ENCODE data around the gene STMND1.

The STMND1 gene

DNA sequence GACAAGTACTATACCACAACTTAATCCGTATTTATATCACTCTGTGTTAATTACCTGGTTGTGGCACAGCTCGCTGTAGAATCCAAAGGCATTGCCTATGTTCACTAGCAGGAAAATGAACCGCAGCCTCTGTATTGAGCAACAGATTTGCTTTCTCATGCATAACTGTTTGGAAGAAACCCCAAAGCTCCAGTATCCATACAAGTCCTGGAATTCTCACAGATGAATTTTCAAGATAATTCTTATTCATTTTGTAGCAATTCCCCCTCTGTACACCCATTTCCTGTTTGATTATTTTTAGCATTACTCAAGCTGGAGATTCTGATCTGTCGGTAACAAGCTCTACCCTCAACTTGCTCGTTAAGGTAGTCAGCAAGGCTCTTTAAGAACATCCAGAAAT lies 63.5 kb downstream of the STMND1 start:
- DNase-seq (ENCODE audit: low read depth) = no peak

DNA sequence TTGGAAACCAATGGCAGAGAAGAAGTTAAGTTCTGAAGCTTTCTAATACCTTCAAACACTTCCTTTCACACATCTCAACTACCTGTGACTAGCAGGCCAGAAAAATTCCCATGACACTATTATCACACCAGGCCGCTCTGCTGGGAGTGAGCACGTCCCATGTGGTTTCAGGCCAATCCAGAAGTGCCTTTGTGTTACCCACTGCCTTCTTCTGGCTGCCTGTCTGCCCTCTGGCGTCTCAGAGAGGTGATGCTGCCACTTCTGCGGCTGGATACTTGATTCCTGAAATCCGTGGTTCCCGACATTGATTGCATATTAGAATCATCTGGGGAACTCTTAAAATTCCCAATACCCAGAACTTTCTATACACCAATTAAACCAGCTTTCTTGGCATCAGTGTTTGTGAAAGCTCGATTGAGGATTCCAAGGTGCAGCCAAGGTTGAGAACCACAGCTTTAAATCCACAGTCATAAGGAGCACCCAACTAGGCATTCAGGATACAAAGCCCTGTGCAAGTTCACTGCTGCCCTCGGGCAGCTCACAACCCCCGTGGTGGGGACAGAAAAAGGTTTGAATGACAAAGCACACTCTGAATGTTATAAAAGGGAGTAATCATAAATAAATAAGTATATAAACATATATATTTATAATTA lies 65.6 kb downstream of the STMND1 start:
- DNase-seq (ENCODE audit: low read depth) = peak; percentile 9

DNA sequence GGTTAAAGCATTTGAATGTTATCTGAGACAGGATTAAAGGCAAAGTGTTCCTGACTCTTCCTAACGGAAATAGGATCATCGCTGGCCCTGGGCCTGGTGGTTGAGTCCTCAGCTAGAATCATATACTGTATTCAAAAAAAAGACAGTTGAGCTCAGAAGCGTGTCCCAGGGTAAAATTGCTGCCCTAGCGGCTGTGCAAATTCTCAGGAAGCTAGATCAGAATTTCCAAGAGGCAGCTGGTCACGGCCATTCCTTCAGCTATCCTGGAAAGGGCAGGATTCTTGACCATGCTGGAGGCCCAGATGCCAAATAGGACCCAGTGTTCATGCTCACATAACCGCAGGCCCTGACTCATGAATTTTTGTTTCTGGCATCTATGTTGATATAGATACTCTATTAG lies 67.4 kb downstream of the STMND1 start:
- no peak for DNase-seq (ENCODE audit: low read depth)

DNA sequence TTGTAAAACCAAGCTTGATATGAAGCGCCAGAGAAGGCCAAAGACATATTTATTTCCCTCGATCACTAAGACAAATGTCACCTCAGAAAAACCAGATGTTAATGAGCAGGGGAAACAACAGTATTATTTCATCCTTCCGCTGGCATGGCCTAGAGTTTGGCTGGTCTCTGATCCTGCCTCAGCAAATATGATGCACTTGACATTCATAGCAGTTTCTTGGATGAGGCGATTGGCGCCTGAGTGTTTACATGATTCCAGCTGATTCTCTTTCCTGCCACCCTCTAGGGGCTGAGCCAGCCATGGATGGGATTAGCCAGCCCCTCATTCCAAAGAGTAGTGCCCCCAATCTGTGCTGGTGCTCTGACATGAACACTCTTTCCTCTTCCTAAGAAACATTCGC lies 67.9 kb downstream of the STMND1 start:
- DNase-seq (ENCODE audit: low read depth) = no peak

DNA sequence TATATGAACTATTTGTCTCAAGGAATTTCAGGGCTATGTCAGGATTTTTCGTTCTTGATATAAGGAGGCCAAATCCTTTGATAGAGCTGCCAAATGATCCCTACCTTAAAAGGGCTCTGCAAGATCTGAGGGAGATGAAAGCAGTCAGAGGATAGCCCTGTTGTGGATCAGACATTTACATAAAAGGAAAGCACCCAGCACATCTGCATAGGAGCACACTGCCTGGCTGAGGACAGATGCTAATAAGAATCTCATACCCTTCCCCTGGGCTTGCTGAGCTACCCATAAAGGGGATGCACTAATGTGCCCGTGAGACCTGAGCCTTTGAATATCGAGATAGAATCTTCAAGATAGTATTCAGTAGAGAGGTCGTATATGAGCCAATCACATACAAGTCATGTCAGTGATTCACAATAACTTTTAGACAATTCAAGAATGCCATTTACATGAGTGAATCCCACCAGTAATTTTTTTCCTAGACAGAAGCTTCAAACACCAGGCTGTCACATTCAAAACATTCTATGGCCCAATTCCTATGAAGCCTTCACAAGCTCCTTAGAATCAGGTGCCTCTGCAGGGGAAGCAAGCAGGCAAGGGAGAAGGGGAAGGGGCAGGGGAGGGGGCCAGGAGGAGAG lies 71.1 kb downstream of the STMND1 start:
- DNase-seq (ENCODE audit: low read depth) = no peak

DNA sequence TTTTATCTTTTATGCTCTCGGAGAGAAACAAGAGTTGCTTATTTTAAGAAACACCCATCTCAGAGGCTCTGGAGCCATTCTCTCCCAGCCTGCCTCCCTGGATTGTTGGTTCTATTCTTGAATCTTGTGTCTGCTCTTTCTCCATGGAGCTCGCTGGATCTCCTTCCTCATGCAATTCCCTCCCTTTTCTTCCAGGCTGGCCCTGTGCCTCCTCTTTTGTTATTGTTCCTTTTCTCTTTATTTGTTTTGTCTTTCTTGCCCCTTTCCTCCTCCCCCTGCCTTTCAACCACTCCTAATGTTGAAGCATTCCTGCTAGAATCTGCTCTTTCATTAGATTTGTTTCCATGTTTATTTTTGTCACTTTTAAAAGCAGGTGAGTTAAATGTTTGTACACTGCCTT lies 76.5 kb downstream of the STMND1 start:
- DNase-seq (ENCODE audit: low read depth) = no peak

DNA sequence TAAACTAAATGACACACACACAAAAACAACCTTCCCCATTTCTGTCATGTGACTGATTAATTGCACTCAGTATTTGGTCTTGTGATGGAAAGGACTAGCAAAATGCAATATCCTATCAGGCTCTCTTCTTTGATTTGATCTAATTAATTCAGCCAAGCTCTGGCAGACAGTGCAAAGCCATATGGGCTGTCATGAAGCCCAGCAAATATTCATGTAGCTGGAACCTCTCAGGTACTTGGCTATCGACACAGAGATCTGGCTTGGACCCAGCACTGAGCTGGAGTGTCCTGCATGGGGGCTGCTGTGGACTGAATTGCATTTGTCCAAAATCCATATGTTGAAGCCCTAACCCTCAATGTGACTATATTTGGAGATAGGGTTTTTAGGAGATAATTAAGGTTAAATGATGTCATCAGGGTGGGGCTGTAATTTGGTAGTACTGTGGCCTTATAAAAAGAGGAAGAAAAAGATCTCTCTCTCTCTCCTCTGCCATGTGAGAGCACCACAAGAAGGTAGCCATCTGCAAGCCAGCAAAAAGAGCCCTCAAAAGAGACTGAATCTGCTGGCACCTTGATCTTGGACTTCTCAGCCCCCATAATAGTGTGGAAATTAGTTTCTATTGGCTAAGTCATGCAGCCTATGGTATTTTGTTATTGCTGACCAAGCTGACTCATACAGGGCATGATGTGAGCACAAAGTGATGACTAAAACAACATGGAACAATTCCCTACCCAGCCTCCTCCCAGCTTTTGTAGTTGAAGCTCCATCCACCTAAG lies 77.1 kb downstream of the STMND1 start:
- peak; percentile 16 for DNase-seq (ENCODE audit: low read depth)

DNA sequence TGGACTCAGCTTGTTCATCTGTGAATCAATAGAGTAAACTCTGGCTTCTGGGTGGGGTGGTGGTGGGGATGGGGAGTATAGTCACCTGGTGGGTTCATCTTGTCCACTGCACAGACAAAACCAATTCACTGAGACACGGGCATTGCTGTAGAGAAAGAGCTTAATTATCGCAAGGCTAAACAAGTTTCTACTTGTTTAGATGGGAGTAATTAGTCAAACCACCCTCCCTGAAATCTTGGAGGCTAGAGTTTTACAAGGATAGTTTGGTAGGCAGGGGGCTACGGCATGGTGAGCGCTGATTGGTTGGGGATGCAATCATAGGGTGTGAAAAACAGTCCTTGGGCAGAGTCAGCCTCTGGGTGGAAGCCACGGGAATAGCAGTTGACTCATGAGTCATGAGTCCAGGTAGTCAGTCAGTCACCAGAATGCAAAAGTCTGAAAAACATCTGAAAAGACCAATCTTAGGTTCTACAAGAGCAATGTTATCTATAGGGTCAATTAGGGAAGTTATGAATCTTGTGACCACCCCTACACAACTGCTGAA lies 77.8 kb downstream of the STMND1 start:
- no peak for DNase-seq (ENCODE audit: low read depth)

All from fibroblast of the conjunctiva (primary cell).